MCF 10A (cell line): Measurements from ENCODE around the gene CCL26. TPM values are rescaled to one million over a fixed set of nuclear protein-coding genes. Genes with fewer than 3 reads are reported as not detected.

Source experiments
- BruUV-seq: library from RNA; stranded (reverse); fragments of 400-500 nt; replicated peaks from 2 replicates; lab custom pipeline; 2021; lab: Mats Ljungman, UMichigan
- CTCF ChIA-PET: fragments of 300-600 bp; sonication (Branson Sonifier 250); formaldehyde crosslinking; extraction: SDS; loops from one replicate; lab custom pipeline; 2021; ENCODE audit warnings: antibody characterized with exemption, inconsistent platforms; lab: Yijun Ruan, JAX
- POLR2A ChIA-PET: fragments of 300-600, 350-650 bp; sonication (Branson Sonifier 250); formaldehyde crosslinking; extraction: SDS; loops from one replicate; lab custom pipeline; 2020; ENCODE audit warnings: antibody characterized with exemption, inconsistent platforms; lab: Yijun Ruan, JAX
- DNase-seq: peaks from one replicate; pipeline ENCODE4 v3.0.0-alpha.2; 2018; ENCODE audit not compliant: unreplicated experiment
- H3K27ac Mint-ChIP-seq: one replicate; pipeline ENCODE4 v1.8.0; 2022; ENCODE audit warnings: mild to moderate bottlenecking, low read depth, mixed read lengths; ENCODE audit not compliant: unreplicated experiment
- H3K27me3 Mint-ChIP-seq: one replicate; pipeline ENCODE4 v1.8.0; 2022; ENCODE audit warnings: mixed read lengths; ENCODE audit not compliant: insufficient read depth, unreplicated experiment
- H3K36me3 Mint-ChIP-seq: one replicate; pipeline ENCODE4 v1.8.0; 2022; ENCODE audit warnings: mild to moderate bottlenecking, moderate library complexity, mixed read lengths; ENCODE audit not compliant: insufficient read depth, unreplicated experiment
- H3K4me1 Mint-ChIP-seq: one replicate; pipeline ENCODE4 v1.8.0; 2022; ENCODE audit warnings: mixed read lengths; ENCODE audit not compliant: insufficient read depth, unreplicated experiment
- H3K4me3 Mint-ChIP-seq: one replicate; pipeline ENCODE4 v1.8.0; 2022; ENCODE audit warnings: mild to moderate bottlenecking, moderate library complexity, mixed read lengths; ENCODE audit not compliant: unreplicated experiment
- H3K9me3 Mint-ChIP-seq: one replicate; pipeline ENCODE4 v1.8.0; 2022; ENCODE audit warnings: mixed read lengths; ENCODE audit not compliant: unreplicated experiment
- CTCF ChIP-seq: fragments of 200-600 bp; IDR thresholded peaks from one replicate; pipeline ENCODE4 v1.8.0; 2022; ENCODE audit warnings: antibody characterized with exemption, mild to moderate bottlenecking; ENCODE audit not compliant: unreplicated experiment
- intact Hi-C: fragments of 100-400 bp; cut with micrococcal nuclease; formaldehyde crosslinking; loops from 2 replicates; pipeline ENCODE4 v1.14.1; 2022
- total RNA-seq: library from RNA; stranded (reverse); gene quantifications from 2 replicates; pipeline ENCODE4 v1.2.3, GENCODE V29; 2022

The CCL26 gene
- total RNA-seq, 1 experiment from 2014 or later: not detected

DNA sequence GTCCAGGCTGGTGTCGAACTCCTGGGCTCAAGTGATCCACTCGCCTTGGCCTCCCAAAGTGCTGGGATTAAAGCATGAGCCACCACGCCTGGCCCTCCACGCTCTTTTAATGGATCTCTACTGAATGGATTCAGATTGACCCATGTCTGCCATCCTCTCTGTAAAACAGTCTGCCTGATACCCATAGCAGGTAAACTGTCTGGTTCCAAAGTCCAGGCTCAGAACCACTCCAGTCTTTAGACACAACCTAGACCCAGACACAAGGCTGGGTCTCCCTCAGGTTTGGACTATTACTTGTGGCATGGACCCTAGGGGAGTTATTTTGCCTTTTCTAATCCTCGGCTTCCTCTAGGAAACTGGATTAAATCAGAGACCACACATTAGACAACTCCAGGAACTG is 52.4 kb downstream of the CCL26 start:
- Mint-ChIP-seq H3K27ac (no peak overlapping the region), H3K27me3 (no peaks in the 10 kb centered on the region), H3K9me3 (no peaks in the 10 kb centered on the region), H3K4me3 (no peak overlapping the region), H3K36me3 (peaks cover 6% of the 10 kb centered on the region), H3K4me1 (peaks cover 6% of the 10 kb centered on the region)
- CTCF ChIA-PET: interaction anchor here (0.5 kb wide), 1 partner anchor 32 kb away, joined by 4 read pairs; no protein-coding TSS in a partner anchor
- no peak for DNase-seq
- BruUV-seq: no TSS peak
- POLR2A ChIA-PET: no interaction called here
- intact Hi-C loops: no loop called here
- no peak for TF ChIP-seq CTCF

Other genes with a start within 250 kb of the CCL26 start
- gene HIP1, start 33.3 kb downstream of the CCL26 start, total RNA-seq: 11.1 and 12.0 TPM in 2 replicates
- gene CCL24, start 41.6 kb upstream of the CCL26 start, total RNA-seq: not detected in 2 replicates
- 36.1 and 38.6 TPM in 2 replicates for gene RHBDD2, start 106.8 kb upstream of the CCL26 start, total RNA-seq
- gene POR, start 142.9 kb upstream of the CCL26 start, total RNA-seq: 45.1 and 58.0 TPM in 2 replicates
- gene TMEM120A, start 222.4 kb upstream of the CCL26 start, total RNA-seq: 19.3 and 19.4 TPM in 2 replicates